Right cardiac atrium (tissue), 5 donors: ENCODE measurements around the gene CELA2A. TPM values are rescaled to one million over a fixed set of nuclear protein-coding genes. Genes with fewer than 3 reads are reported as not detected.

Experiments used
- ATAC-seq, 2 donors: fragments of 200-7000 bp; cut with Tn5 transposase; one replicate each; pipeline versions ENCODE4 v1.8.0 to v1.9.1; 2020; ENCODE audit warnings: moderate library complexity in 2 of 2, mild to moderate bottlenecking in 1 of 2
- DNase-seq, 3 donors: peaks; one replicate each; pipeline ENCODE4 v3.0.0-alpha.2; 2020
- H3K27ac ChIP-seq: one replicate; pipeline ENCODE4 v1.5.1; 2013; ENCODE audit warnings: mild to moderate bottlenecking, low read length, control low read depth, moderate library complexity
- H3K27me3 ChIP-seq: one replicate; pipeline ENCODE4 v1.6.1; 2013; ENCODE audit not compliant: control insufficient read depth, insufficient read depth
- H3K4me1 ChIP-seq: one replicate; pipeline ENCODE4 v1.6.1; 2013; ENCODE audit warnings: low read length; ENCODE audit not compliant: control insufficient read depth, insufficient read depth
- H3K4me3 ChIP-seq: one replicate; pipeline ENCODE4 v1.5.1; 2013; ENCODE audit warnings: low read length, control low read depth
- H3K9me3 ChIP-seq: one replicate; pipeline ENCODE4 v1.6.1; 2013; ENCODE audit warnings: low read length; ENCODE audit not compliant: control insufficient read depth
- WGBS: extraction: QIAGEN DNeasy Blood & Tissue Kit; methylation state at CpG from one replicate; pipeline ENCODE4 v1.1.7; 2013; 5-methylcytosine and 5-hydroxymethylcytosine counted together
- intact Hi-C, 4 donors: fragments of 100-400 bp; cut with DNase I; formaldehyde crosslinking; loops; one replicate each; pipeline versions ENCODE4 v1.11.0 to v1.14.0; 2022 to 2023
- polyA plus RNA-seq: library from polyadenylated mRNA; stranded (reverse); fragments of 200-250 nt; gene quantifications from one replicate; pipeline ENCODE4 v1.2.3, GENCODE V29; 2013
- total RNA-seq, 4 donors: library from RNA; stranded (reverse); fragmentation: NEBNext Ultra II Directional; extraction: Animal tissue kit (Norgen Biotek cat#: 25700); gene quantifications; one replicate each; pipeline ENCODE4 v1.2.1, GENCODE V29; 2021
- donor health status: healthy with polysubstance abuse.
- donor health status: DM: no; HTN: yes; CAD: no.
- donor health status: DM: no; HTN: no; CAD: no.
- donor health status: DM: no; HTN: yes; CAD: no; lungs with severe emphysema.
- donor health status: DM: yes; HTN: yes; CAD: no.

The CELA2A gene
- total and polyA plus RNA-seq, 5 donors = not detected

GRCh38 chr1:15413563-15414444 is 42.7 kb upstream of the CELA2A start:
- Histone ChIP-seq H3K27me3 (no peaks in the 10 kb centered on the region), H3K27ac (no peak overlapping the region), H3K4me1 (peaks cover 4% of the 10 kb centered on the region), H3K9me3 (no peaks in the 10 kb centered on the region), H3K4me3 (no peak overlapping the region)
- DNase-seq = no peak
- ATAC-seq = no peak
- WGBS = 90% methylated on average over 20 of the region's 20 CpGs
- intact Hi-C loops = no loop called here

DNA sequence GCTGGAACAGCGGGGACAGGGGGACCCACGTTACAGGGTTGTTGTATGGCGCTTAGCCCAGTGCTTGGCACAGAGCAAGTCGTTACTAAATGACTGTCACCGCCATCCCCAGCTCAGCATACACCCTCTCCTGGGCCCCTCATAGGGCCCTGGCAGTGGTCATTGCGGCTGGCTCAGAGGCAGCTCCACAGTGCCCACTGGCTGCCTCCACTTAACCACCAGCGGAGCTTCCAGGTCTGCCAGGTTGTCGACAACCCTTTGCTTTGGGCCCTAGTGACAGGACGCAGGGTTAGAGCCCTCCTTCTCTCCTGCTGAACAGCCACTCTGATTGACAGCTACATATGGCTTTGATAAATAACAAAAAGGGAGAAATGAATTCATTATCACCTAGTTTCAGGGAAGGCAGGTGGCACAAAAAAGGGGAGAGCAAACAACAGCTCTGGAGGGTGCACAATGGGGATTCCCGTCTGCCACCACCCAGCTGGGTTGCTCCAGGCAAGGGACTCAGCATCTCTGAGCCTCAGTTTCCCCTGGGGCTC is 42.0 kb upstream of the CELA2A start:
- 86% methylated on average over 10 of the region's 10 CpGs for WGBS
- H3K4me3 ChIP-seq = no peak overlapping the region

DNA sequence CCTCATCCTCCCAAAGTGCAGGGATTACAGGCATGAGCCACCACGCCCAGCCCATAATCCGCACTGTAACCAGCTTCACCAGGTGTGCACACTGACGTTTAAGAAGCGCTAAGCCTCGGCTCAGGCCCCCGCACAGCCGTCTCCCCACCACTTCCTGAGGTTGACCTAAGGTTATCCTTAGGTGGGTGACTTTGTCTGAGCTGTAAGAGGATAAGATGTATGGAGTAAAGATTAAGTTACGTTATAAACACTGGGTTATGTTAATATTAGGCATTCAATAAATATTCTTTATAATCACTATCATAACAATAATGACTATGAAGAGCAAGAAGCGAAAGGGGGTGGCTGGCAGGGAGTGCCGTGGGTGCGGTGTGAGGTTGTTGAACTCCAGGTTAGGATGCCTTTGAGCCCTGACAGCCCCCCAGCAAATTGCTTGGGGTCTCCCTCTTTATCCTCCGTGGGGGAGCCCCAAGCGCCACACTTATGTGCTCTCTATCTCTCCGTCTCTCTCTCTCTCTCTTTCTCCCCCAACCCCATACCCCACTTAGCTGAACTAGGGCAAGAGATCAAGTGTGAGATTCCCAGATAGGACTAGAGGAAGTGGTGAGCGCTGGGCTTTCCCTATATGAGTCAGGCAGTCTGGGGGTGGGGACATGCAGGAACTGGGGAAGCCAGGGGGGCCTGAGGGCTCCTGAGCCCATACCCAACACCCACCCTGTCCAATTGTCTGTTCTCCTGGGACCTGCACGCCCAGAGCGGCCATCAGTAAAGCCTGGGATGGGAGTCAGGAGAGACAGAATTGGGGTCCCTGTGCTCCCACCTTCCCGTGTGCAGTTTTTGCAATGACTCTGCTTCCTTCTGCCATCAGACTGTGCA is 39.2 kb upstream of the CELA2A start:
- Histone ChIP-seq H3K27ac (peak overlapping the region; percentile 37), H3K4me1 (peaks cover 4% of the 10 kb centered on the region), H3K27me3 (no peaks in the 10 kb centered on the region), H3K9me3 (no peaks in the 10 kb centered on the region), H3K4me3 (no peak overlapping the region)
- 68% methylated on average over 18 of the region's 18 CpGs for WGBS
- intact Hi-C loops = loop anchor here in 1 of 4 donors (5.0 kb wide), 1 partner anchor 80 kb away; no protein-coding TSS in a partner anchor
- ATAC-seq (peak; percentile 46 to 52), DNase-seq (peak in 1 of 3 donors; percentile 40)

More for the DNA sequence above, 42.0 kb upstream of the CELA2A start:
- DNase-seq = no peak
- Histone ChIP-seq H3K27ac (no peak overlapping the region), H3K27me3 (no peaks in the 10 kb centered on the region), H3K9me3 (no peaks in the 10 kb centered on the region), H3K4me1 (peaks cover 4% of the 10 kb centered on the region)
- ATAC-seq = no peak
- intact Hi-C loops = no loop called here

- H3K4me3 ChIP-seq = no peak overlapping the region
- ATAC-seq (no peak), DNase-seq (no peak)
- H3K9me3 ChIP-seq = no peaks in the 10 kb centered on the region
- intact Hi-C loops = loop anchor here in 1 of 4 donors (5.0 kb wide), 1 partner anchor 82 kb away; no protein-coding TSS in a partner anchor
- peaks cover 4% of the 10 kb centered on the region for H3K4me1 ChIP-seq
- H3K27me3 ChIP-seq = no peaks in the 10 kb centered on the region
- H3K27ac ChIP-seq = no peak overlapping the region
- 78% methylated on average over 18 of the region's 18 CpGs for WGBS
Measured at GRCh38 chr1:15418806-15419515, 37.6 kb upstream of the CELA2A start.

GRCh38 chr1:15420853-15421465 is 35.6 kb upstream of the CELA2A start:
- Histone ChIP-seq H3K4me3 (no peak overlapping the region), H3K27me3 (no peaks in the 10 kb centered on the region), H3K4me1 (peaks cover 2% of the 10 kb centered on the region), H3K9me3 (no peaks in the 10 kb centered on the region), H3K27ac (no peak overlapping the region)
- 85% methylated on average over 8 of the region's 8 CpGs for WGBS
- intact Hi-C loops = no loop called here
- ATAC-seq = no peak
- DNase-seq = no peak

DNA sequence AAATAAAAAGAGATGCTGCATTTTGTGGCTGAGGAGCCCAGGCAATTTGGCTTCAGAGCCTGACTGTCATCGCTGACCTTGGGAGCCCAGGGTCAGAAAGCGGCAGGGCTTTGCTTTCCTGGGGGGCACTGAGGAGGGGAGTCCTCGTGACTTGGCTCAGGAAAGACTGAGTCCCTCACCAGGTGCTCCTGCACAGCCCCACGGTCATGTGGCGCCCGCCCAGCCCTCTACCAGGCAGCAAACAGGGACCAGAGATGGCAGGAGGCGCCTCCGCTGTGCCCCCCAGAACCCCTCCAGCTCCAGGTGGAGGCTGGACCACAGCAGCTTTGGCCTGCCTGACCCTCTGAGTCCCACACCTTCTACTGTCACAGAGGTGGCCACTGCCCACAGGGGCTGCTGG is 33.7 kb upstream of the CELA2A start:
- no peak for ATAC-seq
- no peak for DNase-seq
- Histone ChIP-seq H3K27me3 (no peaks in the 10 kb centered on the region), H3K4me1 (no peaks in the 10 kb centered on the region), H3K9me3 (no peaks in the 10 kb centered on the region), H3K27ac (no peak overlapping the region), H3K4me3 (no peak overlapping the region)
- intact Hi-C loops = no loop called here
- 97% methylated on average over 8 of the region's 8 CpGs for WGBS

DNA sequence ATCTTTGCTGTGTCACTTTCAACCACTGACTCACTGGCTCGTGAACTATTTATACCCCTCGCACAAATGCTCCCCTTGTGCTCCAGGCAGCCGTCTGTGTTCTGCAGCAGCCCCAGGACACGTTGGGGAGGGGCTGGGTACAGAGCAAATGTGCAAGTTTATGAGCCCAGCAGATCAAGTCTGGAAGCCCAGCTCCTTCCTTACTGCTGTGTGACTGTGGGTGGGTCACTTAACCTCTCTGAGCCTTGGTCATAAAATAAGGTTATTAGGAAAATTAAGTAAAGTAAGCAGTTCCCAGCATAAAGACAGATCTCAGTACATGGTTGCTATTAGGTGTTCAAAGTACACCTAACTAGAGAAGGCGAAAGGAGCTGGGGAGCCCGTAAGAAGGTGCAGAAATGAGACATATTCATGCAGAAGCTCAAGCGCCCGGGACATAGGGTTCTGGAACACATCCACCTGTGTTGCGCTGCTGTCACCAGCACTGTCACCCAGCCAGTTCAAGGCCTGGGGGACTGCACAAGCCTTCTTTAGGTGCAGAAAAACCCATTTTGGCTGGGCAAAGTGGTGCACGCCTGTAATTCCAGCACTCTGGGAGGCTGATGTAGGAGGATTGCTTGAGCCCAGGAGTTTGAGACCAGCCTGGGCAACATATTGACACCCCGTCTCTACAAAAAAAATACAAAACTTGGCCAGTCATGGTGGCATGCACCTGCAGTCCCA is 33.0 kb upstream of the CELA2A start:
- 91% methylated on average over 11 of the region's 11 CpGs for WGBS
- ATAC-seq (no peak), DNase-seq (no peak)
- Histone ChIP-seq H3K9me3 (no peaks in the 10 kb centered on the region), H3K27ac (no peak overlapping the region), H3K4me1 (no peaks in the 10 kb centered on the region), H3K27me3 (no peaks in the 10 kb centered on the region), H3K4me3 (no peak overlapping the region)
- intact Hi-C loops = no loop called here

DNA sequence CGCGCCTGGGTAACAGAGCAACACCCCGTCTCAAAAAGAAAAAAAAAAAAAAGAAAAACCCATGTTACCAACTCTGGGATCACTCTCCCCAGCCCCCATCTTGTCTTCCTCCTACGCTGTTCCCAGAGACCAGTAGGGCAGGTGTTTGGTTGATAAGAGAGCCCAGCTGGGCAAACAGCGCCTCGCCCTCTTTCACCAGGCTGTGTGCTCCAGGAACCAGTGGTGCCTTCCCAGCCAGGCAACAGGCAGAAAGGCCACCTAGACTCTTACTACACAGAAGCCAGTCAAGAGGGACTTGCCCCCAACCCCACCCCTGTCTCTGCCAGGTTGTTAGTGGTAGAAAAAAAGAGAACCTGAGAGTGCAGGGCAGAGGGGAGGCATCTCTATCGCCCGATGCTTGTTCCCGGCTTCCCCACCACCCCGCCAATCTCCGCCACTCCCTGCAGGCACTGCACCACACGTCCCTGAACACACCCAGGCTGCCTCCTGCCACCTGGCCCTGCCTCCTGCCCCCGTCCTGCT is 32.3 kb upstream of the CELA2A start:
- Histone ChIP-seq H3K27ac (no peak overlapping the region), H3K4me3 (no peak overlapping the region), H3K27me3 (no peaks in the 10 kb centered on the region), H3K9me3 (no peaks in the 10 kb centered on the region), H3K4me1 (no peaks in the 10 kb centered on the region)
- WGBS = 83% methylated on average over 13 of the region's 13 CpGs
- DNase-seq (no peak), ATAC-seq (peak in 1 of 2 donors; percentile 29)
- intact Hi-C loops = no loop called here

GRCh38 chr1:15424981-15425380 is 31.6 kb upstream of the CELA2A start:
- WGBS = 86% methylated on average over 5 of the region's 5 CpGs
- intact Hi-C loops = no loop called here
- Histone ChIP-seq H3K27me3 (no peaks in the 10 kb centered on the region), H3K4me1 (no peaks in the 10 kb centered on the region), H3K27ac (no peak overlapping the region), H3K4me3 (no peak overlapping the region), H3K9me3 (no peaks in the 10 kb centered on the region)
- ATAC-seq (no peak), DNase-seq (no peak)
